Measurements from ENCODE around the gene DHX16. TPM values are rescaled to one million over a fixed set of nuclear protein-coding genes. Genes with fewer than 3 reads are reported as not detected.

The DHX16 gene
- total RNA-seq, 1 experiment from 2014 or later = 32.2 TPM

GRCh38 chr6:30657454-30657853 lies 15.4 kb downstream of the DHX16 start (continued):
- TF ChIP-seq STAT6 (CRISPR knock-in tag; conservative IDR thresholded peaks at IDR 0.05; ENCODE audit: low read depth) = no peak
- TF ChIP-seq EMX1 (CRISPR knock-in tag; IDR thresholded peaks at IDR 0.05) = no peak

- POLR2A ChIA-PET = no interaction called here
- H3K27ac Mint-ChIP-seq = no peak overlapping the region
Observed at GRCh38 chr6:30656513-30656912, 16.3 kb downstream of the DHX16 start.

More at GRCh38 chr6:30656513-30656912, 16.3 kb downstream of the DHX16 start:
- TF ChIP-seq ZNF532 (CRISPR knock-in tag; IDR thresholded peaks at IDR 0.05; ENCODE audit: borderline replicate concordance) = no peak
- TF ChIP-seq ZNF512 (CRISPR knock-in tag; IDR thresholded peaks at IDR 0.05; ENCODE audit: borderline replicate concordance) = no peak
- TF ChIP-seq ZNF121 (CRISPR knock-in tag; IDR thresholded peaks at IDR 0.05) = no peak
- TF ChIP-seq SMAD4 (CRISPR knock-in tag; IDR thresholded peaks at IDR 0.05) = no peak
- TF ChIP-seq ATF2 (CRISPR knock-in tag; IDR thresholded peaks at IDR 0.05; ENCODE audit: borderline replicate concordance, low read depth) = no peak
- TF ChIP-seq E2F5 (CRISPR knock-in tag; IDR thresholded peaks at IDR 0.05) = no peak
- TF ChIP-seq NFYB (CRISPR knock-in tag; conservative IDR thresholded peaks at IDR 0.05; ENCODE audit: low read depth) = no peak
- no peak for TF ChIP-seq TEAD4 (CRISPR knock-in tag; IDR thresholded peaks at IDR 0.05)
- TF ChIP-seq ZNF416 (CRISPR knock-in tag; IDR thresholded peaks at IDR 0.05) = no peak
- no peak for TF ChIP-seq ZBTB21 (CRISPR knock-in tag; IDR thresholded peaks at IDR 0.05; ENCODE audit: borderline replicate concordance)
- no peak for TF ChIP-seq MAX (CRISPR knock-in tag; IDR thresholded peaks at IDR 0.05)
- TF ChIP-seq IRF1 (CRISPR knock-in tag; IDR thresholded peaks at IDR 0.05) = no peak
- TF ChIP-seq PREB (CRISPR knock-in tag; IDR thresholded peaks at IDR 0.05; ENCODE audit: borderline replicate concordance) = no peak
- TF ChIP-seq GTF2I (CRISPR knock-in tag; conservative IDR thresholded peaks at IDR 0.05) = no peak
- TF ChIP-seq USF1 (CRISPR knock-in tag; IDR thresholded peaks at IDR 0.05) = no peak
- no peak for TF ChIP-seq ZNF232 (CRISPR knock-in tag; IDR thresholded peaks at IDR 0.05)
- TF ChIP-seq SP1 (CRISPR knock-in tag; conservative IDR thresholded peaks at IDR 0.05) = no peak
- Mint-ChIP-seq H3K36me3 (peaks cover 66% of the 10 kb centered on the region), H3K27me3 (ENCODE audit: low read depth) (no peaks in the 10 kb centered on the region), H3K4me3 (no peak overlapping the region), H3K4me1 (no peaks in the 10 kb centered on the region), H3K9me3 (no peaks in the 10 kb centered on the region)
- CTCF ChIA-PET = interaction anchor here (0.9 to 1.5 kb wide), 3 partner anchors 16 to 74 kb away, joined by 3 to 4 read pairs (median 3); partner anchors contain the start of gene DHX16
- ATAC-seq (no peak; the same call in 1 of the 2 replicates), DNase-seq (ENCODE audit: low spot score) (no peak)
